Endothelial cell of umbilical vein (primary cell): ENCODE data around the gene XPOT. TPM values are rescaled to one million over a fixed set of nuclear protein-coding genes. Genes with fewer than 3 reads are reported as not detected.

Source experiments
- BruUV-seq: library from RNA; stranded (reverse); fragments of 400-500 nt; replicated peaks from 2 replicates; lab custom pipeline; 2021; lab: Mats Ljungman, UMichigan
- CTCF ChIA-PET: fragments of 300-600, 350-600 bp; sonication (Branson Sonifier 250); formaldehyde crosslinking; loops from one replicate; lab custom pipeline; 2021; ENCODE audit warnings: antibody characterized with exemption, inconsistent platforms; lab: Charles Lee
- POLR2A ChIA-PET: fragments of 300-600, 350-600 bp; sonication (Branson Sonifier 250); formaldehyde crosslinking; loops from one replicate; lab custom pipeline; 2021; ENCODE audit warnings: antibody characterized with exemption, inconsistent platforms; lab: Charles Lee
- DNase-seq: peaks from one replicate; pipeline ENCODE4 v3.0.0-alpha.2; 2011; ENCODE audit warnings: low read depth, low spot score
- FAIRE-seq: peaks from 2 replicates; lab custom pipeline; 2011; peaks lifted over from hg19 to GRCh38; lab: Jason Lieb, UNC
- H2AFZ ChIP-seq: 2 replicates; pipeline ENCODE4 v1.6.0; 2012; ENCODE audit warnings: low read depth, low read length, control low read depth, inconsistent platforms
- H3K27ac ChIP-seq: 2 replicates; pipeline ENCODE4 v1.5.1; 2011; ENCODE audit warnings: low read depth, mild to moderate bottlenecking, control low read depth, low read length, moderate library complexity; ENCODE audit not compliant: insufficient read depth
- H3K27me3 ChIP-seq, 2 experiments: 2 replicates each; pipeline versions ENCODE4 v1.6.0 to v1.6.1; 2011; ENCODE audit warnings: low read length in 2 of 2, mixed read lengths in 1 of 2; ENCODE audit not compliant: control insufficient read depth in 2 of 2, insufficient read depth in 2 of 2
- H3K36me3 ChIP-seq, 2 experiments: 2 replicates in 1 of 2; 3 replicates in 1 of 2; pipeline ENCODE4 v1.5.1; 2011; ENCODE audit warnings: low read length in 2 of 2, mild to moderate bottlenecking in 1 of 2, moderate library complexity in 1 of 2; ENCODE audit not compliant: control insufficient read depth in 2 of 2, insufficient read depth in 2 of 2; ENCODE audit errors: extremely low read depth in 1 of 2
- H3K4me1 ChIP-seq: 3 replicates; pipeline ENCODE4 v1.5.1; 2011; ENCODE audit warnings: mild to moderate bottlenecking, low read length; ENCODE audit not compliant: control insufficient read depth, insufficient read depth; ENCODE audit errors: extremely low read depth
- H3K4me2 ChIP-seq: 2 replicates; pipeline ENCODE4 v1.6.1; 2011; ENCODE audit warnings: low read length, control low read depth, mixed read lengths; ENCODE audit not compliant: insufficient read depth
- H3K4me3 ChIP-seq, 3 experiments: fragments of 200-600 bp in 1 of 3; sonication (generic), shearing (Covaris generic) in 1 of 3; replicated peaks in 1 of 3; 2 replicates each; pipeline ENCODE4 v1.5.1; 2011 to 2016; ENCODE audit warnings: control low read depth in 3 of 3, low read length in 3 of 3, mild to moderate bottlenecking in 2 of 3, inconsistent platforms in 1 of 3, low read depth in 1 of 3, moderate library complexity in 1 of 3; ENCODE audit not compliant: insufficient read depth in 1 of 3
- H3K79me2 ChIP-seq: 2 replicates; pipeline ENCODE4 v1.6.0; 2012; ENCODE audit warnings: low read length, inconsistent platforms; ENCODE audit not compliant: control insufficient read depth, insufficient read depth
- H3K9ac ChIP-seq: replicated peaks from 2 replicates; pipeline ENCODE3; 2011; ENCODE audit warnings: low read length, control low read depth; ENCODE audit not compliant: insufficient read depth; ENCODE audit errors: extremely low read depth
- H3K9me1 ChIP-seq: replicated peaks from 3 replicates; pipeline ENCODE4 v1.6.0; 2011; ENCODE audit warnings: mild to moderate bottlenecking, low read length; ENCODE audit not compliant: control insufficient read depth, insufficient read depth; ENCODE audit errors: extremely low read depth
- H3K9me3 ChIP-seq: replicated peaks from 2 replicates; pipeline ENCODE4 v1.5.1; 2012; ENCODE audit warnings: low read length, inconsistent platforms; ENCODE audit not compliant: control insufficient read depth, insufficient read depth
- H4K20me1 ChIP-seq: replicated peaks from 2 replicates; pipeline ENCODE3; 2011; ENCODE audit warnings: mild to moderate bottlenecking, low read length; ENCODE audit not compliant: control insufficient read depth, insufficient read depth; ENCODE audit errors: extremely low read depth
- EZH2 ChIP-seq: IDR thresholded peaks from 2 replicates; pipeline ENCODE4 v1.6.1; 2012; ENCODE audit warnings: borderline replicate concordance, low read depth, mild to moderate bottlenecking, moderate library complexity, low read length, inconsistent platforms; ENCODE audit not compliant: severe bottlenecking
- GATA2 ChIP-seq: IDR thresholded peaks from 2 replicates; pipeline ENCODE4 v1.7.0; 2011; ENCODE audit warnings: low read depth, mild to moderate bottlenecking, moderate library complexity, mixed read lengths, low read length; ENCODE audit not compliant: insufficient read length, insufficient read depth
- JUN ChIP-seq: IDR thresholded peaks from 2 replicates; pipeline ENCODE4 v1.6.1; 2011; ENCODE audit warnings: borderline replicate concordance, low read depth; ENCODE audit not compliant: insufficient read length, insufficient read depth
- MYC ChIP-seq: IDR thresholded peaks from one replicate; pipeline ENCODE4 v1.6.1; 2011; ENCODE audit warnings: mild to moderate bottlenecking, low read depth, low read length
- POLR2A ChIP-seq: IDR thresholded peaks from 2 replicates; pipeline ENCODE4 v1.6.1; 2012; ENCODE audit warnings: low read depth, mild to moderate bottlenecking, control low read depth, low read length
- dilution Hi-C: fragments of 300-500 bp; cut with MboI; formaldehyde crosslinking; loops from one replicate; pipeline ENCODE4 v1.15.0; 2019; ENCODE audit warnings: low sequenced_read_pairs; ENCODE audit not compliant: extremely low pct_ligation_motif_present
- intact Hi-C: fragments of 100-400 bp; cut with micrococcal nuclease; formaldehyde crosslinking; loops from one replicate; pipeline ENCODE4 v1.10.0; 2022
- polyA plus RNA-seq, 4 experiments: library from polyadenylated mRNA; depleted of rRNA in 3 of 4; stranded (reverse) in 3 of 4; unstranded in 1 of 4; fragments of >200 nt; gene quantifications; 2 replicates each; pipeline versions ENCODE4 v1.2.1 to v1.2.3, GENCODE V29; 2011 to 2012; ENCODE audit warnings: missing spikeins in 1 of 4
- total RNA-seq: library from RNA; stranded (reverse); gene quantifications from 2 replicates; pipeline ENCODE4 v1.2.3, GENCODE V29; 2021
- TF ChIP-seq, protein P1 (sequence below): IDR thresholded peaks from 2 replicates; pipeline ENCODE4 v1.6.1; 2011; ENCODE audit not compliant: insufficient read depth, insufficient read length
- TF ChIP-seq, protein P2 (sequence below), 2 donors: IDR thresholded peaks; 1 replicate in 1 of 2; 2 replicates in 1 of 2; pipeline ENCODE4 v1.5.1; 2011; ENCODE audit warnings: low read length in 2 of 2, mild to moderate bottlenecking in 2 of 2, moderate library complexity in 2 of 2, control low read depth in 1 of 2, inconsistent platforms in 1 of 2, low read depth in 1 of 2; ENCODE audit not compliant: insufficient read depth in 1 of 2; ENCODE audit errors: extremely low read depth in 1 of 2

XPOT gene
- total and polyA plus RNA-seq, 2 donors (not counting 3 experiments of a cell fraction or from before 2014, with no cell fraction given) = 21.9 to 88.9 TPM

DNA sequence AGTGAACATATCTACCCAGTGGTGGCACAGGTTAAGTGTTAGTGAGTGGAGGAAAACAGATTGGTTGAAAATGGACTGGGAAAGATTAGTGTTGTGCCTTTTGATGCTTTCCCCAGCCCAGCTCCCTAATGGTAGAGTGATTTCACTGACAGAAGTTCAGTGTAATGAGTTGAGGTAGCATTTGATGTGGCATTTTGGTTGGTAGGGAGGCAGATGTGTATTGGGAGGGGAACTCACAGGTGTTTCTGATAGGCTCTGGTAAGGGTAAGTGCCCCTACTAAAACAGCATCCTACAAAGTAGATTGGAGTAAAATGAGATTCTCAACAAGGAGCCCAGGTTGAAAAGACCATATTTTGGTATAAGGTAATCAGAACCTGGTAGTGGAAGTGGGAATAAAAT lies 51.9 kb downstream of the XPOT start:
- Histone ChIP-seq H3K27ac (no peak overlapping the region), H3K79me2 (peaks cover 76% of the 10 kb centered on the region), H3K27me3 (no peaks in the 10 kb centered on the region), H2AFZ (no peak overlapping the region), H3K4me1 (peaks cover 29% of the 10 kb centered on the region), H3K4me3 (no peak overlapping the region), H3K9me3 (no peaks in the 10 kb centered on the region), H3K4me2 (no peak overlapping the region), H3K9me1 (no peaks in the 10 kb centered on the region), H3K36me3 (peaks cover 0 to 1% of the 10 kb centered on the region in 2 experiments), H3K9ac (no peak overlapping the region), H4K20me1 (no peaks in the 10 kb centered on the region)
- BruUV-seq = no TSS peak
- intact Hi-C loops (no loop called here), dilution Hi-C loops (no loop called here)
- CTCF ChIA-PET = no interaction called here
- DNase-seq = no peak
- POLR2A ChIA-PET = interaction anchor here (0.6 kb wide), 1 partner anchor 173 kb away, joined by 3 read pairs; no protein-coding TSS in a partner anchor
- FAIRE-seq = no peak
- TF ChIP-seq, protein P1, sequence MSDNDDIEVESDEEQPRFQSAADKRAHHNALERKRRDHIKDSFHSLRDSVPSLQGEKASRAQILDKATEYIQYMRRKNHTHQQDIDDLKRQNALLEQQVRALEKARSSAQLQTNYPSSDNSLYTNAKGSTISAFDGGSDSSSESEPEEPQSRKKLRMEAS = no peak
- TF ChIP-seq JUN (no peak), GATA2 (no peak), MYC (no peak), POLR2A (no peak), EZH2 (no peak)
- TF ChIP-seq, protein P2, sequence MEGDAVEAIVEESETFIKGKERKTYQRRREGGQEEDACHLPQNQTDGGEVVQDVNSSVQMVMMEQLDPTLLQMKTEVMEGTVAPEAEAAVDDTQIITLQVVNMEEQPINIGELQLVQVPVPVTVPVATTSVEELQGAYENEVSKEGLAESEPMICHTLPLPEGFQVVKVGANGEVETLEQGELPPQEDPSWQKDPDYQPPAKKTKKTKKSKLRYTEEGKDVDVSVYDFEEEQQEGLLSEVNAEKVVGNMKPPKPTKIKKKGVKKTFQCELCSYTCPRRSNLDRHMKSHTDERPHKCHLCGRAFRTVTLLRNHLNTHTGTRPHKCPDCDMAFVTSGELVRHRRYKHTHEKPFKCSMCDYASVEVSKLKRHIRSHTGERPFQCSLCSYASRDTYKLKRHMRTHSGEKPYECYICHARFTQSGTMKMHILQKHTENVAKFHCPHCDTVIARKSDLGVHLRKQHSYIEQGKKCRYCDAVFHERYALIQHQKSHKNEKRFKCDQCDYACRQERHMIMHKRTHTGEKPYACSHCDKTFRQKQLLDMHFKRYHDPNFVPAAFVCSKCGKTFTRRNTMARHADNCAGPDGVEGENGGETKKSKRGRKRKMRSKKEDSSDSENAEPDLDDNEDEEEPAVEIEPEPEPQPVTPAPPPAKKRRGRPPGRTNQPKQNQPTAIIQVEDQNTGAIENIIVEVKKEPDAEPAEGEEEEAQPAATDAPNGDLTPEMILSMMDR (IDR thresholded peaks at IDR 0.05; ENCODE audit: extremely low read depth in 1 of 2, insufficient read depth in 1 of 2, low read depth in 1 of 2, low read length in 2 of 2) = no peak
